Activated T-cell treated with anti-CD3 and anti-CD28 coated beads for 24 hours (primary cell): ENCODE data around the gene TADA1.
"Not testable (repeated sequence)": the region's sequence is repeated elsewhere in the genome, so short reads cannot be mapped to it uniquely, and the experiment has no call there.

Source experiments
- DNase-seq: peaks from one replicate; pipeline ENCODE4 v3.0.0-alpha.2; 2020; ENCODE audit warnings: low read depth

TADA1 gene

DNA sequence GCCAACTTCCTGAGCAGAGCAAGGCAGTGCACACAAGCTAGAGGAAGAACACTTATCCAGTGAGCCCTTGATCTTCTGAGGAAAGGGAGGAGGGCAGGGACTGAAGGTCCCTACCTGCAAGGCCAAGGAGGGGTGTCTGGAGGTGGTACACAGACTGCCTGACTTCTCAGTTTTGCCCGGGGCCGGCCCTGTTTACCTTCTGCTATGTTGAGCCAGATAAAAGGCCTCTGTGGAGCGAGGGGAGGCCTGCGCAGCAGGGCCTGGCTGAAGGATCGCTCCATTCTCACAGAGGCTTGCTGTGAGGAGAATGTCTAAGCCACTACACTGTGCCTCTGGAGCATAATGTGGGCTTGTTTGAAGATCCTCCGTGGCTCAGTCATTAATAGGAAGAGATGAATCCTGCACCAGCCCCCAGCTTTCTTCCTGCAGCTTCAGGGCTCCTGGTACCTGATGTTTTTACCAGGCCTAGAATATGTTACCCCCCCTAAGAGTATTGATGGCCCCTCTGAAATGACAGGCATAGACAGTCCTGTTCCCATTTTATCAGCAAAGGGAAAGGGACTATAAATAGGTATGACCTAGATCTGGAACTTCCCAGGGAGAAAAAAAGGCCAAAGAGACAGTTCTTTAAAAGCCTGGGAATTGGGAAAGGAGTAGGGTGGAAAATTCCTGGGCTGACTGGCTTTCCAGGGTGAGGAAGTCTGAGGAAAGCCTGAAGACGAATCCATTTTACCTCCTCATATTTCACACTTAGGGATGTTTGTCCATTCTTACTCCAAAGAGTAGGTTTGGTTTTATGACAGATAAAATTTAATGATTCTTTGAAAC is 32.1 kb downstream of the TADA1 start:
- no peak for DNase-seq

DNA sequence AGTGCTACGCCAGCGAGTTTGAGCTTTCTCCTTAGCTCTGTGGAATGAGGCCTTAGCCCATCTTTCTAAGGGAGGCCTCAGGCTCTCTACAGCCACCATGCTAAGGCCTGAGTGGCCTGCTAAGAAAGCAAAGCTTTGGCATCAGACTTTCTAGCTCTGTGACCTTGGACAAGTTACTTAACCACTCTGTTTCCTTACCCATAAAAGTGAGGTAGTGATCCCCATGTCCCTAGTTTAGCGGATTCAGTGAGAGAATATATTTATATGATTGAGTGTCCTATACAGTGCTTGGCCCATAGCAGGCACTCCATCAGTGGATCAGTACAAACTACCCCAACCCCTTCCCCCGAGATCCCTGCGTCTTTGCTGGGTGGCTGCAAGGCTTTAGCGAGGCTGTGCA is 32.7 kb downstream of the TADA1 start:
- no peak for DNase-seq

DNA sequence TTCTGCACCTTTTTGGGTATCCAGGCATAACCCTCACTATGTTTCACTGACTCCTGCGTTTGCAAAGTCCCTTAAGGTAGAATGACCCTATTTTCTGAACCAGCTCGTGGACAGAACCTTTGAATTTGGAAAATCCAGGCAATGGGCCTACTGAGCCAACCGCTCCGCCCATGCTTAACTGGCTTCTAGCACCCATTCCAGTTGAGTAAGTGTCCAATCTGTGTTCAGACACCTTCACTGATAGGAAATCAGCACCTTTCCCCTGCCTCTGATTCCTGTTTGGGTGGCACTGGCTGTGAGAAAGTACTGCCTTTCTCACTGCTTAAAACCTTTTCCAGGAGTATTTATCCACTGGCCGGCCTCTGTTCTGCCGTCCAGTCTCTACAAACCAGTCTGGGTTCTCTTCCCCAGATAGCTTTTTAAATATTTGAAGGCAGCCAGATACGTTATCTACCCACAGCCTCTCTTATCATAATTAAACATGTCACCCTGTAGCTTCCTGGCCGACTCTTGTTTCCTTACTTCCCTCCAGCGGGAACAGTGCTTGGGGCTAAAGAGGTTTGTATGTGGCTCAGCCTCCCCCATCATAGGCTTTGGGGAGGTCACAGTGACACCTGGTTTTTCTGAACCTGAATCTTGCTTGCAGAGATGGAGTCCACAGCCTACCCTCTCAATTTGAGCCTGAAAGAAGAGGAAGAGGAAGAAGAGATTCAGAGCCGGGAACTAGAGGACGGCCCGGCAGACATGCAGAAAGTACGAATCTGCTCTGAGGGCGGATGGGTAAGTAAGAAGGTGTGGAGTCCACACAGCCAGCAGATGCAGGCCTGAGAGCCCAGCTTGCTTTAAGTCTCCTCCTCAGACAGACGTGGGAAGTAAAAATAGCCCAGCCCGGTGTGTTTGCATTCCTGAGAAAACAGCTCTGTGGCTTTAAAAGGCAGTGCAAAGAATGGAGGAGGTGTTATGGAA is 35.5 kb downstream of the TADA1 start:
- DNase-seq: no peak

DNA sequence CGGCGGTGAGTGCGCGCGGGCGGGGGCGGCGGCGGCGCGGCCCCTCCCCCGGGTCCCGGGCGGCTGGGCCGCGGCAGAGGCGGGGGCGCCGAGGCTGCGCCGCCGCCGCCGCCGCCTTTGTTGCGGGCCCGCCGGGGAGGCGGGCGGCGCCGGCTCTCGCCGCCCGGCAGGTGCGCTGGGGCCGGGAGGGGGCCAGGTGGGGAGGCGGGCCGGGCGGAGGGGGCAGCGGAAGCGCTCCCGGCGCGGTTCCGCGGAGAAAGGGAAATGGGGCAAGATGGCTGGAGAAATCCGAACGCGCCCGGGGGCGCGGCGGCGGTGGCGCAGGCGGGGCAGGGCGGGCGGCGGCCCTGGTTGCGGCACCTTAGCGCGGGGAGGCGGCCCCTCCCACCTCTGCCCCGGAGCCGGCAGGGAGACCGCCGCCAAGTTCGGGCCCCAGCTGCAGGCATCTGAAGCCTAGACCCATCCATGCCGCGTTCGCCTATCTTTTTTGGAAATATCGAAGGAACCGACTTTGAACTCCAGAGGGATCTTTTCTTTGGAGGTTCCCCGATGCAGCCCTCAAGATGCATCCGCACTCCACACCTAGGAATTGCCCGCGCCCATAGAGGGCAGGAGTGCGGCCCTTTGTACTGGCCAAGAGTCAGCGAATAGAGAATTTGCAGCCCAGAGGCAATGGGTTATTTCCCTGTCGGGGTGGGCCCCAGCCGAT is 36.3 kb downstream of the TADA1 start:
- DNase-seq: peak; percentile 56

DNA sequence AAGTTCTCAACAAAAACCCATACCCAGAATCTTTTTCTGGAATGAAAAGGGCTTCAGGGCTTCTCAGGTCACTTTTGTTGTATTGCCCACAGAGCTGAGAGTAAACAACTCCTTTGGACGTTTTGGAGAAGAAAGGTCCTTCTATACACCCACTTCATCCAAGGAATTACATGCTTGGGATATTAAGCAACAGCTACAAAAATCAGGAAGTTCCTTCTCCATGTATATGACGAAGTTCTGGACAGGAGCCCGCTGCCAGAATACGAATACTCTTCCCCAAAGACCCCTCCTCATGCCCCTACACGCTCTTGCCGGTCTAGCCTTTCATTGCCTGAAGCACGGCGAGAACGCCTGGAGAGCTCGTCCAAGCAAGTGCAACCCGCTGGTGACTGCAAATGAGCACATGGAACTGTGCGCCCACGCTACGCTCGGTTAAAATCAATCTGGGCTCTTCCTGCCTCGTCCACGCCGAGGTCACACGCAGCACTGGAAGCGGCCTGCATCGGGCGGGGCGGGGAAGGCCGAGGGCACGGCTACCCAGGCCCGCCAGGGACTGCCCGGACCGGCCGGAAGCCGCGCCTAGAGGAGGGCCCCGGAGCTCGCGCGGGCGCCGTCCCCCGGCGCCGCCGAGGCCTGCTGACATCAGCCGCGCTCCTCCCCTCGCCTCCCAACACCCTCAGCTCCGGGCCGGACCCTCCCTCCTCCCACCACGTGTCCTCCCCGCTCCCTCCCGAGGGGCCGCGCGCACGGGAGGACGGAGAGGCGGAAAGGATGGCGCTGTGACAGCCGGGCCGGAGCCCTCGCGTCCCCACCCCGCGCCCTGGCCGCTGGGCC is 37.1 kb downstream of the TADA1 start, which contains the start of gene POGK:
TSS of gene POGK (plus strand) at position 710 of the 834 bp plus-strand sequence. CDS start 1,482 bp downstream, outside the sequence.
- DNase-seq: peak; percentile 80

DNA sequence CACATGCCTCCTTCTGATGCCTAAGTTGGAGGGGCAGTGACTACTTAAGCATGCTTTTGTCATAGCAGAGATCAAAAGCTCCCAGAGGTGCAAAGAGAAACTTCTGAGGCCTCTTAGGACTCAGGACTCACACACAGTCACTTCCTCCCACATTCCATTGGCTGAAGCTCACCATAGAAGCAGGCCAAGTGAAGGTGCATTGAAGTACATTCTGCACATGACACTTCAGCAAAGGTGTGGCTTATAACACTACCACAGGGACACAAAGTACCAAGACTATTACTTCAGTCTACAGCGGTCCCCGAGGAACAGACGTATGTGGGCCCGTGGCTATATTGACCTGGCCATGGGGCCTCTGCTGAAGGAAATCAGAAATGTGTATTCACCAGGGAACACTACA is 39.3 kb downstream of the TADA1 start:
- DNase-seq: no peak

DNA sequence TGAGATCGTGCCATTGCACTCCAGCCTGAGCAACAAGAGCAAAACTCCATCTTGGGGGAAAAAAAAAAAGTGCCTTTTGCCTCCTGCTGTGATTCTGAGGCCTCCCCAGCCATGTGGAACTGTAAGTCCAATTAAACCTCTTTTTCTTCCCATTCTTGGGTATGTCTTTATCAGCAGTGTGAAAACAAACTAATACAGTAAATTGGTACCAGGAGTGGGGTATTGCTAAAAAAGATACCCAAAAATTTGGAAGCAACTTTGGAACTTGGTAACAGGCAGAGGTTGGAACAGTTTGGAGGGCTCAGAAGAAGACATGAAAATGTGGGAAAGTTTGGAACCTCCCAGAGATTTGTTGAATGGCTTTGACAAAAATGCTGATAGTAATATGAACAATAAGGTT is 46.3 kb downstream of the TADA1 start:
- not testable (repeated sequence) for DNase-seq

DNA sequence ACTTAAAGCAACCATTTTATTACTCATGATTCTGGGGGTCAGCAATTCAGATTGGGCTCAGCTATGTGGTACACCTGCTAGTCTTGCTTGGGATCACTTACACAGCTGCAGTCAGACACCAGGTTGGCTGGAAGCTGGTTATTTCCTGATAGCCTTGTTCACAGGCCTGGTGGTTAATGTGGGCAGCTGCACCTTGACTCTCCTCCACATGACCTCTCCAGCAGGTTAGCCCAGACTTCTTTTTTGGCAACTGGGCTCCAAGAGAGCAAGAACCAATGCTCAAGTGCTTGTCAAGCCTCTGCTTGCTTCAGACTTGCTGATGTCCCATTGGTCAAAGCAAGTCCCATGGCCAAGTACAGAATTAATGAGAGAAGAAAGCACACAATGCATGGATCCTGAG is 48.6 kb downstream of the TADA1 start:
- no peak for DNase-seq

DNA sequence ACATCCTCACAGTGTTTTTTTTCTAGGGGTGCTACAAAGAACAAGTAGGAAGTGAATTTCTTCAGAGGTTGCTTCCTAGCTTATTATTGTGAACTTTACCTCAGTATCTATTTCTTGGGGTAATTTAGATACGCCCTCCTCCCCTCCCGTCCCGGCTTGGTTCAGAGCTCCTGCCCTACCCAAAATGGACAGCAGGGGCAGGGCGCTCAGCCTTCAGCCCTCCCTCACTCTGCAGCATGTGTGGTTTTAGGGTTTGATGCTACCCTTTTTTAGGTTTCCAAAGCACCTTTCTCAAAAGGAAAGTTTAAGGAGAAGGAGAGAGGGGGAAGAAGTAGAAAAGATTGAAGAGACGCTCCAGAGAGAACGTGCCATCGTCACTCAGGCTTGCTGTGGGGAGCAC is 53.7 kb downstream of the TADA1 start:
- no peak for DNase-seq

DNA sequence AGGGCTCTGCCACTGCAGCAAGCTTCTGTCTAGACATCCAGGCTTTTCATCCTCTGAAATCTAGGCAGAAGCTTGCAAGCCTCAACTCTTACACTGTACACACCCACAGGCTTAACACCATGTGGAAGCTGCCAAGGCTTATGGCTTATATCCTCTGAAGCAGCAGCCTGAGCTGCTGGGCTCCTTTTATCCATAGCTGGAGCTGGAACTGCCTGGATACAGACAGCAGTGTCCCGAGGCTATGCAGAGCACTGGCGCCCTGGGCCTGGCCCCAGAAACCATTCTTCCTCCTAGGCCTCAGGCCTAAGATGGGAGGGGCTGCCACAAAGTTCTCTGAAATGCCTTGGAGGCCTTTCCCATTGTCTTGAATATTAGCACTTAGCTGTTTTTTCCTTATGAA is 56.1 kb downstream of the TADA1 start:
- DNase-seq: no peak

DNA sequence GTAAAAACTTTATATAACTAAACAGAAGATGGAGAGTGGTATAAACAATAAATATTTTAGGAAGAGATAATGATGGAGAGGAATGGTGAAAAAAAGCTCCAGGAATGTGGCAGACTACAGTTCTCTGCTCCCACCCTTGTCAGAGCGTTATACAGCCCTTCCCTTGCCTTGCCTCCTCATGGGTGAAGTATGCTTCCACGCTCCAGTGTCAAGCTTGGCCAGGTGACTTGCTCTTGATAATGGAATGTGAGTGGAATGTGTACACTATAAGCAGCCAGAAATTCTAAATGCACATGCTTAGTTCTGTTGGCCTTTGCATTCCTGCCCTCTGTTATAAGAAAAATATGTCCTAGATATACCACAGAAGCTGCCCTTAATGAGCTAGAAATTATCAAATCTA is 61.5 kb downstream of the TADA1 start:
- no peak for DNase-seq

DNA sequence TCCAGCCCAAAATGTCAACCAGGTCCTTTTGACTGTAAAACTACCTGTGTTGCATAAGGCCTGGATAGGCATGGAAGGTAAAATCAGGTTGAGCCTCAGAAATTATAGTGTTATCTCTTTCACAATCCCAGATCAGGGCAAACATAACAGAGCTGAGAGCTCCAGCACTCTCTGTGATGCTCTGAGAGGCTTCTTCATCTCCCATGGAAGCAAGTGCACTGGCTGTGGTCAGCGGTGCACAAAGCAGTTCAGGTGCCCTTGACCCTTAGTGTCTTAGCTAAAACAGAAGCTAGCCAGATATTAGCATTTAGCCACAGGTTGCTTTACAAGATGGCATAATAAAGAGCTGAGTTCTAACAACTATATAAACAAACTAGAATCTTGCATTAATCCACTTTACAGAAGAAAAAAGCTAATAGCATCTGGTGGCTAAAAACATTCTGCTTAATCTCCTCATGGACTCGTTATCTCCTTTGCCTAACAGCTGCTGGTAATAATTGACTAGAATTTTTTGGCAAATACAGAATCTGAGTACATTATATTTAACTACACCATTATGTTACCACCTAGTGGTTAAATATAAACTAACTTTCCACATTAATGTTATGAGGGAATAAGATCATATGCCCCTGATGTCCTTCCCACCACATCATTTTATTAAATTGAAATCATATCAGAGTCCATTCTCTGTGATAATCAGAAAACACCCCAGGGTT is 62.4 kb downstream of the TADA1 start:
- DNase-seq: no peak

DNA sequence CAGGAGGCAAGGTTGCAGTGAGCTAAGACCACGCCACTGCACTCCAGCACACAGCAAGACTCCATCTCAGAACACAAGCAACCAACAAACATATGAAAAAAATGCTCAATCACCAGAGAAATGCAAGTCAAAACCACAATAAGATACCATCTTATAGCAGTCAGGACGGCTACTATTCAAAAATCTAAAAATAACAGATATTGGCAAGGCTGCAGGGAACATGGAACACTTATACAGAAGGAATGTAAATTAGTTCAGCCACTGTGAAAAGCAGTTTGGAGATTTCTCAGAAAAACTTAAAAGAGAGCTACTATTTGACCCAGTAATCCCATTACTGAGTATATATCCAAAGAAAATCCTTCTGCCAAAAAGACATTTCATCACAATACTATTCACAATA is 64.4 kb downstream of the TADA1 start:
- DNase-seq: no peak

DNA sequence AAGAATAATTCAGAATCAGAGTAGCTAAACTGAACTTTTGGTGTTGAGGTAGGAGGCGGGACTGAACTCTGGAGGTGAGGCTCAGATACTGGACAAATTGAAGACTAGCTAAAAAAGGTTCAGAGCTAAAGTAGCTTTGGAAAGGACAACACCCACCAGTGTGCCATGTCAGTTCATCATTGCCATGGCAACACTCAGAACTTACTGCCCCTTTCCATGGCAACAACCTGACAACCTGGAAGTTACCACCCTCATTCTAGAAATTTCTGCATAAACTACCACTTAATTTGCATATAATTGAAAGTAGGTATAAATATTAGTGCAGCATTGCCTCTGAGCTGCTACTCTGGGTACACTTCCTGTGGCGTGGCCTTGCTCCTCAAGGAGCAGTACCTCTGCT is 67.1 kb downstream of the TADA1 start:
- DNase-seq: no peak
